Posterior vena cava (tissue), 2 donors: ENCODE measurements around the gene CMTR1. TPM values are rescaled to one million over a fixed set of nuclear protein-coding genes. Genes with fewer than 3 reads are reported as not detected.
A peak's percentile ranks its signal among the peaks of the same experiment; 100 is the strongest.

Experiments
- DNase-seq: peaks from one replicate; pipeline ENCODE4 v3.0.0-alpha.2; 2020; ENCODE audit warnings: low spot score
- intact Hi-C, 2 donors: fragments of 100-400 bp; cut with DNase I; formaldehyde crosslinking; loops; one replicate each; pipeline versions ENCODE4 v1.14.1 to v1.14.2; 2022 to 2023
- total RNA-seq, 2 donors: library from RNA; stranded (reverse); fragmentation: NEBNext Ultra II Directional; extraction: Animal tissue kit (Norgen Biotek cat#: 25700); gene quantifications; one replicate each; pipeline ENCODE4 v1.2.1, GENCODE V29; 2021
- donor health status: DM: yes; HTN: yes; CAD: no.
- donor health status: DM: yes; HTN: yes; CAD: no.

The CMTR1 gene
- total RNA-seq, 2 donors from 2014 or later, result 24.0 to 27.9 TPM

GRCh38 chr6:37463110-37463509, 30.1 kb downstream of the CMTR1 start:
- intact Hi-C loops, result no loop called here
- DNase-seq, result no peak

GRCh38 chr6:37467718-37468117, 34.7 kb downstream of the CMTR1 start:
- intact Hi-C loops, result no loop called here
- DNase-seq, result no peak

DNA sequence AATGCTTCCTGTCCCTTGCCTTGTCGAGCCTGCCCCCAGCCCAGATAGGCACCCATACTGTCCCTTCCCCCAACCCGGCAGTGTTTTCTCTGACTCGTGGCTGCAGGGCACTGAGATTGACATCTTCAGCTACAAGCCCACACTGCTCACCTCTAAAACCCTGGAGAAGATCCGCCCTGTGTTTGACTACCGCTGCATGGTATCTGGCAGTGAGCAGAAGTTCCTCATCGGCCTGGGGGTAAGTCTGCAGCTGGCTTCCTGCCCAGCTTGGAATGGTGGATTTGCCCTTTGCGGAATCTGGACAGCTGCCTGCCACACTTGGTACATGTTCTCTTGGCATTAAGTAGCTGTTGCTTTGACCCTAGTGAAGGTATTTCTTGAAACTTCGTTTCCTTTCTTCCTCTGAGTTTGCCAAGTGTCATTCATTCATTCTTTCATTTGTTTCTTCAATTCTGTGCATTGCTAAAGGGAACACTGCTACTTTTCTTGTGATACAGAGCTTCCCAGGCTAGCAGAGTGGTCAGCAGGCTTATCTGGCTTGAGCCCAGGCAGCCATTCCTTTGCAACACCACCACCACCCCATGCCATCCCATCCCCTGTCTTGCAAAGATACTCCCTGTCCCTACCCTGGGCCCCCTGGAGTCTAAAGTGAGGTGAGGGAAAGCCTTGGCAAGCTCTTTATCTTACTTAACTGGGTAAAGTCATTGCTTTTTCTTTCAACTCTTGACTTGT, 40.5 kb downstream of the CMTR1 start:
- no peak for DNase-seq
- intact Hi-C loops, result no loop called here

GRCh38 chr6:37474316-37474715, 41.3 kb downstream of the CMTR1 start:
- intact Hi-C loops, result no loop called here
- no peak for DNase-seq

- peak; percentile 50 for DNase-seq
- intact Hi-C loops, result no loop called here
These were observed 44.2 kb downstream of the CMTR1 start for GRCh38 chr6:37477191-37477590.

DNA sequence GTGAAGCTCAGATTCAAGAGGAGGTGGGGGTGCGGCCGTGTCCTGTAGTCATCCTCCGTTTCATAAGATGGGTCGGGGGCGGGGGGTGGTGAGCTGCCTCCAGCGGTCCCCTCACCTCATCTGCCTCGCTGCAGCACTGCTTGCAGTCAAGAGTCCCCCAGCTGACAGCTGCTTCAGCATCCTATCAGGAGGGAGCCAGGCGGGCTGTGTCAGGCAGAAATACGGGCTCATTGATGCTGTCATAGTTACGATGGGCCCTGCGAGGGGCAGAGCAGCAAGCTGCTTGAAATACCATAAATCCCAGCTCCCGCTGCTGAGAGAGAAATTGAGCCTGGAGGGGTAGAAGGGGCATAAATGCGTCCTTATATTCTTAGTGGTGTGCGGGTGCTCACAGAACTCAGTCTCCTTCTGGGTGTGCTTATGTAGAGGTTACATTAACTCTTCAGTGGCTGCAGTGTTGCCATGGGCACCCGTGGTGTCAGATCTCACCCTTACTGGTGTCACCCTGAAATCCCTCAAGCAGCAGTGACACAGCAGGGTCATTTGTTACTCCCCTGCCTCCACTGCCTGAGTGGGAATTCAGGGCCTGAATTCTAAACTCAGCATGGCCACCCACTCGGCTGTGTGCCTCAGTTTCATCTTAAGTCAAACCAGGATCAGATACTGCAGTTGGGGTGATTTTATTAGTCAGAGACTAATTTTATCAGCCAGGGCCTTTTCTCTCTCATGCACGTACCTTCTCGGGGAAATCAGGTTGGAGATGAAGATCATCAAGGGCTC, 44.8 kb downstream of the CMTR1 start:
- DNase-seq, result peak; percentile 40

GRCh38 chr6:37478827-37479226, 45.8 kb downstream of the CMTR1 start:
- intact Hi-C loops, result no loop called here
- no peak for DNase-seq

More for the DNA sequence above, 44.8 kb downstream of the CMTR1 start:
- intact Hi-C loops, result no loop called here

DNA sequence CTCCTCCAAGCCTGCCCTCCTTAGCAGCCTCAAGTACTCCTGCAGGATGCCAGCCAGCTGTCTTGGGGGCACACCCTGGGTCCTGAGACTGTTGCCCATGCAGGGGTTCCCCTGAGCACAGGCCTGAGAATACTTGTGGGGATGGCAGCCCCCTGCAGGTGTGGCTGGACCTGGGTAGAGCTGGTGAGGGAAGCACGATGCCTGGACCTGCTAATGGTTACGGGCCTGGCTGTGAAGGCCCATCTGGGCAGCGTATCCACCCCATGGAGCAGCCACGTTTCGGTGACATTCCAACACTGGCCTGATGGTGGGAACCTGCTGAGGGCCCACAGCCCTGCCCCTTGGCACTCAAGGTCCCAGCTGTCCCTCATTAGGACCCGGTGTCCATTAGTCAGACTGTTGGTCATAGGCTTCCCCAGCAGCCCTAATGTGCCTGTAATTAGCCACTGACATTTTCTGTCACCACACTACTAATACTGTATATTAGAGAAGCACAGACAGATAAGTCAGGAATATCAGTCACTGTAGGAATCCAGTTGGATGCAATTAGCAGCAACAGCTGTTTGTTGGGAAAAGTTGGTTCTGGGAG, 46.3 kb downstream of the CMTR1 start:
- no peak for DNase-seq
- intact Hi-C loops, result no loop called here

DNA sequence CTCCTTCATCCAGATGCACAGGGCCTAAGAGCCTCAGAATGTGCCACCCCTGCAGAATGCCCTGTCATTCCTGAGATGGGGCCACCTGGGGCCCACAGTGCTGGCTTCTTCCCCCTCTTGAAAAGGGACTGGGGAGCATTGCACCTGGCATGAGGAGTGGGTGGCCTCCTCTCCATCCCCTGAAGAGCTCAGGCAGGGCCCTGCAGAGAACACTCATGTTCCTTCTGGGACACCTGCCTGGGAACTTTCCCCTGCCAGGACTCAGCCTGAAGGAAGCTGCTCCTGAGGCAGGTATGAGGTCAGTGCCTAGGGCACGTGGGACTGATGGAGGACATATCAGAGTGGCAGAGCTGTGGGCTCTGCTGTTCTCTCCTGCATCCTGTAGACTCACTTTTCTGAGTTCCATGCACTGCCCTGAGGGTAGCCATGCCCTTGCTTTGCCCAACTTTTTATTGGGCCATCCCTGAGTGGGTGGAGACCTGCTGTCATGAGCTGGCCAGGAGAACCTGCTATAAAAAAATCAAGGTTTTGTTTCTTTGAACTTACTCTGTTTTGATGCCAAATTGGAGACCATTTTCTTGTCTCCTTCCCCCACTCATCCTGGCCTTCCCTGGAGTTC, 47.2 kb downstream of the CMTR1 start:
- intact Hi-C loops, result loop anchor here (10.0 kb wide), 1 partner anchor 215 kb away; the partner anchor contains the start of gene MDGA1 (in 2 of the 2)
- DNase-seq, result no peak

- no peak for DNase-seq
- intact Hi-C loops, result loop anchor here (10.0 kb wide), 1 partner anchor 214 kb away; the partner anchor contains the start of gene MDGA1 (in 2 of the 2)
These were observed 48.0 kb downstream of the CMTR1 start for GRCh38 chr6:37480951-37481534.

DNA sequence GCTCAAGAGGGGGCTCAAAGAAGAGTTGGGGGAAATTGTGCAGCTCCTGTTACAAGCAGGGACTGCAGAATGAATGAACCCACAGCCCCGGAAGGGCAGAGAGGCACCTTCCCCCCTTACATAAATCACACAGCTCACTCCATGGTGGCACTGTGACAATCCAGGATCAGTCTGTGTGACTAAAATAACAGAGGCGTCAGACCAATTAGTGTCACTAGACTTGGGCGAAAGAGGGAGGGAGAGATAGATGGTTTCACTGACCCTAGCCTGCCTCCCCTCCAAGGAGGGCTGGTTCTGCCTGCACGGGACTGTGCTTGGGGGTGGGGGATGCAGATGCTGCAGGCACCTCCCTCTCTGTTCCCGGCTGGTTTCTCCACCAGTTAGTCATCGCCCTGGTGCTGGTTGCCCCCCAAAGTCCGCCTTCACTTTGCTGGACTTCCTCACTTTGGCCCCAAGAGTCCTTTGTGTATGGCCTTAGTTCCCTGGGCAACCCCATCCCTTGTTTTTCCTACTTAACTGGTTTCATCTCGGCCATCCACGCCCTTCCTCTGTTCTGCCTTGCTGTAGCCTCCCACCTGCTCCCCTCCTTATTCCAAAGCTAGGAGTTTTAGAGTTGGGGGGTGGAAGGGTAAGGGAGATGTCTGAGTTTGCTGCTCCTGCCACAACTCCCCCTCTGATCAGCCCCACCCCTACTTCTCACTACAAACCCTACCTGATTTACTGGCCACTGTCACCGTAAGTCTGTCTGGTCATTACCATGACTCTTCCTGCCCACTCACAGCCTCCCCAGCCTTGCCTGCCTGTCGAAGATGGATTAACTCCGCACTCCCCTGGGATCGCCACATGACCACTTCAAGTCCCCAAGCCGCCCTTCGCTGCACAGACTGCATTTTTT, 48.9 kb downstream of the CMTR1 start:
- DNase-seq, result no peak
- intact Hi-C loops, result loop anchor here (10.0 kb wide), 1 partner anchor 213 kb away; the partner anchor contains the start of gene MDGA1 (in 2 of the 2)

GRCh38 chr6:37482606-37483251, 49.7 kb downstream of the CMTR1 start:
- intact Hi-C loops, result loop anchor here (10.0 kb wide), 1 partner anchor 212 kb away; the partner anchor contains the start of gene MDGA1 (in 2 of the 2)
- no peak for DNase-seq

DNA sequence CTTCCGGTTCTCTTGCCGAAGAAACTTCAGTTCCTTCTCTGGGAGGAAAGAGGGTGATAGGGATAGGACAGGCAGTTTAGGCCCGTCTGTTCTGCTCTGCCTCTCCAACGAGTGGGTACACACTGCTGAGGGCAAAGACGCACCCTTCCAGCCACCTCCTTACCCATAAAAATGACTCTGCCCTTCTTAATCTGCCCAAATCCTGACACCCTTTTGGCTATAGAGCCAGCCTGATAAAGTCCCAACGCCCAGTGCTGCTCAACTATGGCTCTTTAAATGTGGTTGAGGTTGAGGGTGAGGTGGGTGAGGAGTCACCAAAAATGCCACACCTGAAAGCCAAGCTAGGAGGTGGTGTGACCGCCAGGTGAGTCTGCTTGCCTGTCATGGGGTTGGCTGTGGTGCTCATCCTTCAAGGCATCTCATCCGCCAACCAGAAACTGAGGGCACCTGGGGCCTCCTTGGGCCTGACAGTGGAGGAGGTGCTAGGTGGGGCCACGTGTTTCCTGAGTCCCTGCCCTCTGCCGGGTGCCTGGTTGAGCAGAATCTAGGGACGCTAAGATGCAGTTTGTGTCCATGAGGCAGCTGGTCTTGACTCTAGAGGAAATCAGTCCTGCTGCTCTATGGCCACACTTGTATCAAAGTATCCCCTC, 50.4 kb downstream of the CMTR1 start:
- intact Hi-C loops, result loop anchor here (10.0 kb wide), 1 partner anchor 211 kb away; the partner anchor contains the start of gene MDGA1 (in 2 of the 2)
- DNase-seq, result no peak

DNA sequence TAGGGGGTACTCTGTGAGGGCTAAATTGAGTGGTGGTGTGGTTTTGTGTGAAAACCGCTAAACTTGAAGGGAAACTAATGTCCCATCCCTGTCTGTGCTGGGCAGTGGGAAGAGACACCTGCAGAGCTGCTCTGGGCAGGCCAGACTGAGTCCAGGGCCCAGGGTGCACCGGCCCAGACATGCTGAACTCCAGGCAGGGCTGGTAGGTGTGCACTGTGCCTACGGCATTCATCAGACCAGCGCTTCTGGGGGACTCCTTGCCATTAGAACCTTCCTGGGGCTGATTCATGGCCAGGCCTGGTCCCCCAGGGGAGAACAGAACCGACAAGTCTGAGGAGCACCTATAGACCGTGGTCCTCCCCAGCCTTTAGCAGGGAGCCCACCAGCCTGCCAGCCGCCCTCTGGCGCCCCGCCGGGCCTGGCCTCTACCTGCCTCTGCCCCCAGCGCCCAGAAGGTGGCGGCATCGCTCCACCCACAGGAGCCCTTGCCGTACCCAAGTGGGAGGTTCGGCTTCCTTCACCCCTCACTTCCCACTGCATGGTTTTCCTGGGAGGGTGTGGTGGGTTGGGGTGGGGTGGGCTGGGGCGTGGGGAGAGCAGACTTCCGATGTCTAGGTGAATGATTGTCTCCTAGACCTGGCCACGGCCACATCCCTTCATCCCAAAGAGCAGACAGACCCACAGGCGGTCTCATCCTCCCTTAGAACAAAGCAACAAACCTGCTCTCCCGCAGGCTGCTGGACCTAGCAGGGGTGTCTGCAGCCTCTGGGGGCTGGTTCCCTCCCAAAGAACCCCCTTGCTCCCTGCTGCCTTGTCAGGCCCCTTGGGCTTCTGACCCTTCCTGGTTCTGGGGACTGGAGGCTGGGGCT, 51.1 kb downstream of the CMTR1 start:
- intact Hi-C loops, result loop anchor here (10.0 kb wide), 1 partner anchor 211 kb away; the partner anchor contains the start of gene MDGA1 (in 2 of the 2)
- no peak for DNase-seq

- DNase-seq, result no peak
- intact Hi-C loops, result loop anchor here (5.0 to 10.0 kb wide), 2 partner anchors 210 to 993 kb away; partner anchors contain the start of gene MDGA1 (in 2 of the 2)
These were observed 51.8 kb downstream of the CMTR1 start for GRCh38 chr6:37484786-37485170.

- intact Hi-C loops, result loop anchor here (5.0 to 10.0 kb wide), 2 partner anchors 210 to 992 kb away; partner anchors contain the start of gene MDGA1 (in 2 of the 2)
These were observed 52.3 kb downstream of the CMTR1 start for GRCh38 chr6:37485291-37485702.

More at GRCh38 chr6:37485291-37485702, 52.3 kb downstream of the CMTR1 start:
- no peak for DNase-seq
